IMR-90 (cell line): ENCODE data around the gene CFDP1. TPM values are rescaled to one million over a fixed set of nuclear protein-coding genes. Genes with fewer than 3 reads are reported as not detected.

Source experiments
- ATAC-seq: fragments of 200-7000 bp; cut with Tn5 transposase; 2 replicates; pipeline ENCODE4 v1.9.1; 2020; ENCODE audit warnings: low read depth, mild to moderate bottlenecking, moderate library complexity
- BruUV-seq: library from RNA; stranded (reverse); fragments of 400-500 nt; replicated peaks from 2 replicates; lab custom pipeline; 2021; lab: Mats Ljungman, UMichigan
- CTCF ChIA-PET: fragments of 300-600 bp; formaldehyde crosslinking; extraction: SDS; loops from one replicate; lab custom pipeline; 2021; ENCODE audit warnings: antibody characterized with exemption; lab: Yijun Ruan, JAX
- POLR2A ChIA-PET: fragments of 300-600 bp; sonication (Branson Sonifier 250); formaldehyde crosslinking; loops from one replicate; lab custom pipeline; 2022; ENCODE audit warnings: antibody characterized with exemption; ENCODE audit not compliant: unreplicated experiment; lab: Charles Lee
- DNase-seq: peaks from one replicate; pipeline ENCODE4 v3.0.0; 2013
- H2AFZ ChIP-seq: replicated peaks from 2 replicates; pipeline ENCODE3; 2013; ENCODE audit warnings: low read length, mild to moderate bottlenecking; ENCODE audit not compliant: poor library complexity
- H2AK5ac ChIP-seq: 2 replicates; pipeline ENCODE4 v1.6.1; 2013; ENCODE audit warnings: low read depth, low read length, inconsistent platforms
- H2AK9ac ChIP-seq: replicated peaks from 2 replicates; pipeline ENCODE3; 2013; ENCODE audit warnings: mild to moderate bottlenecking, low read depth, low read length, moderate library complexity; ENCODE audit not compliant: poor library complexity
- H2BK120ac ChIP-seq: 2 replicates; pipeline ENCODE4 v1.6.1; 2013; ENCODE audit warnings: low read depth, low read length, inconsistent platforms
- H2BK15ac ChIP-seq: 3 replicates; pipeline ENCODE4 v1.6.1; 2013; ENCODE audit warnings: low read depth, low read length, inconsistent platforms
- H2BK20ac ChIP-seq: 2 replicates; pipeline ENCODE4 v1.6.1; 2013; ENCODE audit warnings: low read depth, mild to moderate bottlenecking, inconsistent platforms, low read length, moderate library complexity
- H2BK5ac ChIP-seq: 2 replicates; pipeline ENCODE4 v1.6.1; 2013; ENCODE audit warnings: mild to moderate bottlenecking, low read depth, low read length, inconsistent platforms; ENCODE audit not compliant: poor library complexity, severe bottlenecking
- H3K14ac ChIP-seq: replicated peaks from 2 replicates; pipeline ENCODE4 v1.6.1; 2013; ENCODE audit warnings: low read depth, low read length, inconsistent platforms
- H3K18ac ChIP-seq: 2 replicates; pipeline ENCODE4 v1.6.1; 2013; ENCODE audit warnings: low read depth, low read length, control low read depth
- H3K23ac ChIP-seq: 2 replicates; pipeline ENCODE4 v1.6.1; 2013; ENCODE audit warnings: low read depth, low read length, inconsistent platforms
- H3K27ac ChIP-seq: 2 replicates; pipeline ENCODE4 v1.5.1; 2013; ENCODE audit warnings: mild to moderate bottlenecking, control low read depth, low read length; ENCODE audit not compliant: insufficient read depth
- H3K27me3 ChIP-seq: 2 replicates; pipeline ENCODE4 v1.6.1; 2013; ENCODE audit warnings: low read length; ENCODE audit not compliant: control insufficient read depth, insufficient read depth
- H3K36me3 ChIP-seq: 2 replicates; pipeline ENCODE4 v1.6.1; 2013; ENCODE audit warnings: low read length, mixed read lengths; ENCODE audit not compliant: control insufficient read depth, insufficient read depth
- H3K4ac ChIP-seq: 2 replicates; pipeline ENCODE4 v1.6.1; 2013; ENCODE audit warnings: low read depth, low read length, inconsistent platforms
- H3K4me1 ChIP-seq: 2 replicates; pipeline ENCODE4 v1.6.1; 2013; ENCODE audit warnings: low read length, mixed read lengths; ENCODE audit not compliant: control insufficient read depth, insufficient read depth
- H3K4me2 ChIP-seq: 2 replicates; pipeline ENCODE4 v1.6.1; 2013; ENCODE audit warnings: low read depth, mild to moderate bottlenecking, control low read depth, low read length, moderate library complexity
- H3K4me3 ChIP-seq: 2 replicates; pipeline ENCODE4 v1.5.1; 2013; ENCODE audit warnings: low read depth, mild to moderate bottlenecking, control low read depth, low read length, moderate library complexity; ENCODE audit not compliant: insufficient read depth
- H3K56ac ChIP-seq: 2 replicates; pipeline ENCODE4 v1.6.1; 2013; ENCODE audit warnings: low read length, inconsistent platforms; ENCODE audit not compliant: insufficient read depth; ENCODE audit errors: extremely low read depth
- H3K79me1 ChIP-seq, 2 experiments: 2 replicates each; pipeline ENCODE4 v1.6.1; 2013; ENCODE audit warnings: low read length in 2 of 2, inconsistent platforms in 1 of 2, low read depth in 1 of 2
- H3K9ac ChIP-seq: 2 replicates; pipeline ENCODE4 v1.6.1; 2013; ENCODE audit warnings: low read depth, low read length, control low read depth
- H3K9me1 ChIP-seq: 2 replicates; pipeline ENCODE4 v1.6.1; 2013; ENCODE audit warnings: low read length, inconsistent platforms; ENCODE audit not compliant: insufficient read depth
- H3K9me3 ChIP-seq: 2 replicates; pipeline ENCODE4 v1.6.1; 2013; ENCODE audit warnings: low read length; ENCODE audit not compliant: control insufficient read depth, insufficient read depth
- H4K20me1 ChIP-seq: 2 replicates; pipeline ENCODE4 v1.6.1; 2013; ENCODE audit warnings: low read length, inconsistent platforms; ENCODE audit not compliant: insufficient read depth
- H4K5ac ChIP-seq: 2 replicates; pipeline ENCODE4 v1.6.1; 2013; ENCODE audit warnings: mild to moderate bottlenecking, low read depth, low read length, control low read depth
- H4K8ac ChIP-seq, 2 experiments: 2 replicates each; pipeline ENCODE4 v1.6.1; 2013; ENCODE audit warnings: low read depth in 2 of 2, low read length in 2 of 2, control low read depth in 1 of 2, inconsistent platforms in 1 of 2
- H4K91ac ChIP-seq: 2 replicates; pipeline ENCODE4 v1.6.1; 2013; ENCODE audit warnings: low read depth, low read length, inconsistent platforms; ENCODE audit not compliant: insufficient read depth
- BHLHE40 ChIP-seq: fragments of 150-350 bp; IDR thresholded peaks from 2 replicates; pipeline ENCODE4 v1.6.1; 2016; ENCODE audit warnings: mild to moderate bottlenecking, low read depth, low read length
- CHD1 ChIP-seq: IDR thresholded peaks from 2 replicates; pipeline ENCODE4 v1.6.1; 2012; ENCODE audit warnings: low read depth, low read length, improper control_type of control experiment
- ELK1 ChIP-seq: fragments of 150-350 bp; IDR thresholded peaks from 2 replicates; pipeline ENCODE4 v1.6.1; 2016; ENCODE audit warnings: low read depth, mild to moderate bottlenecking, low read length, moderate library complexity, borderline replicate concordance
- FOS ChIP-seq: fragments of 150-350 bp; IDR thresholded peaks from 2 replicates; pipeline ENCODE4 v1.6.1; 2016; ENCODE audit warnings: low read depth, low read length
- MAZ ChIP-seq: IDR thresholded peaks from 2 replicates; pipeline ENCODE4 v1.6.1; 2012; ENCODE audit warnings: low read depth, mild to moderate bottlenecking, low read length, improper control_type of control experiment, moderate library complexity, borderline replicate concordance
- POLR2A ChIP-seq: IDR thresholded peaks from 2 replicates; pipeline ENCODE4 v1.6.1; 2012; ENCODE audit warnings: mild to moderate bottlenecking, low read depth, low read length
- RAD21 ChIP-seq: IDR thresholded peaks from 2 replicates; pipeline ENCODE4 v1.6.1; 2012; ENCODE audit warnings: low read length, improper control_type of control experiment
- RCOR1 ChIP-seq: IDR thresholded peaks from 2 replicates; pipeline ENCODE4 v1.6.1; 2012; ENCODE audit warnings: mild to moderate bottlenecking, low read length, improper control_type of control experiment; ENCODE audit not compliant: insufficient replicate concordance
- RFX5 ChIP-seq: IDR thresholded peaks from 2 replicates; pipeline ENCODE4 v1.8.0; 2012; ENCODE audit warnings: low read depth, mild to moderate bottlenecking, low read length, moderate library complexity
- SMC3 ChIP-seq: fragments of 150-350 bp; IDR thresholded peaks from 2 replicates; pipeline ENCODE4 v1.6.1; 2016; ENCODE audit warnings: low read depth, mild to moderate bottlenecking, antibody characterized with exemption, low read length, moderate library complexity
- WGBS, 2 experiments: methylation state at CpG; one replicate each; pipeline versions ENCODE4 v1.1.5 to v1.1.7; 2013; ENCODE audit warnings: missing lambda C conversion rate in 2 of 2; ENCODE audit not compliant: insufficient read length in 1 of 2; ENCODE audit errors: extremely low coverage in 2 of 2; 5-methylcytosine and 5-hydroxymethylcytosine counted together
- dilution Hi-C: fragments of 300-500 bp; cut with HindIII; formaldehyde crosslinking; loops from one replicate; pipeline ENCODE4 v1.14.3; 2018; ENCODE audit warnings: low sequenced_read_pairs; ENCODE audit not compliant: unreplicated experiment
- in situ Hi-C: fragments of 300-500 bp; cut with MboI; formaldehyde crosslinking; loops from 3 replicates; pipeline ENCODE4 v1.14.3; 2019; ENCODE audit warnings: low sequenced_read_pairs, inconsistent platforms, mixed read lengths
- intact Hi-C: fragments of 100-400 bp; cut with micrococcal nuclease; formaldehyde crosslinking; loops from 2 replicates; pipeline ENCODE4 v1.10.0; 2022
- polyA plus RNA-seq, 3 experiments: library from polyadenylated mRNA; depleted of rRNA; stranded (reverse); fragments of >200 nt; gene quantifications; 2 replicates each; pipeline ENCODE4 v1.2.3, GENCODE V29; 2012; ENCODE audit warnings: low replicate concordance in 1 of 3
- total RNA-seq: library from RNA; depleted of rRNA; stranded (reverse); fragments of >200 nt; gene quantifications from 2 replicates; pipeline ENCODE4 v1.2.3, GENCODE V29; 2012
- TF ChIP-seq, protein P1 (sequence below): conservative IDR thresholded peaks from 2 replicates; pipeline ENCODE4 v1.5.1; 2012; ENCODE audit warnings: mild to moderate bottlenecking, low read depth, low read length, improper control_type of control experiment

CFDP1 gene
- total and polyA plus RNA-seq, 2 of the 4 experiments (the other 2 are of a cell fraction), result 15.6 to 38.7 TPM

DNA sequence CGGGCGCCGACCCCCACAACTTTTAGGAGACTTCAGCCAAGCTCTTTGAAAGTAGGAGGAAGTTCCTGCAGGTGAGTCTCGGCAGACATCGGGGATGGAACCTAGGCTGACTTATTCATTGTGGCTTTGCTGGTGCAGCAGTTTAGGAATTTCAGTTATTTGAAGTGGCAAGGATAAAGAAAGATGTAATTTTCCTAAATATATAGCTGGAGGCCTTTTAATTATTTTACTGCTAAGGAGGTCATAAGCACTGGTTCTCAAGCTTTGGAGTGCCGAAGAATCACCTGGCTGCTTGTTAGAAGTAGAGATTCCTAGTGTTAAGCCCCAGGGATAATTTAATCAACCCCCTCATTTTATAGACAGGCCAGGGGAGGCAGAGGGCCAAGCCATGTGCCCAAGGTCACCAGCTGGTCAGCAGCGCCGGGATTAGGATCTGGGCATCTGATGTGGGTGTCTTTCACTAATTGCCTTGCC is 152.9 kb downstream of the CFDP1 start:
- Histone ChIP-seq H3K14ac (no peak overlapping the region), H3K4me1 (peaks cover 5% of the 10 kb centered on the region), H4K8ac (no peak overlapping the region), H3K4me2 (no peak overlapping the region), H3K9me1 (no peaks in the 10 kb centered on the region), H3K9ac (no peak overlapping the region), H2AFZ (no peak overlapping the region), H3K18ac (no peak overlapping the region), H3K27me3 (no peaks in the 10 kb centered on the region), H3K56ac (no peak overlapping the region), H3K4me3 (no peak overlapping the region), H2AK5ac (no peak overlapping the region), H2BK120ac (no peak overlapping the region), H2BK20ac (no peak overlapping the region), H2BK5ac (no peak overlapping the region), H4K20me1 (no peaks in the 10 kb centered on the region), H3K79me1 (no peaks in the 10 kb centered on the region; a peak in 1 of 4 replicates), H4K91ac (no peak overlapping the region), H3K9me3 (no peaks in the 10 kb centered on the region), H2BK15ac (no peak overlapping the region), H3K36me3 (no peaks in the 10 kb centered on the region), H4K5ac (no peak overlapping the region), H3K27ac (no peak overlapping the region), H3K23ac (no peak overlapping the region), H3K4ac (no peak overlapping the region), H2AK9ac (no peak overlapping the region)
- no CpG with 5 or more reads among the region's 8 CpGs for WGBS, 2 experiments
- intact Hi-C loops, result no loop called here
- ChIA-PET CTCF (no interaction called here), POLR2A (no interaction called here)
- no peak for DNase-seq
- TF ChIP-seq SMC3 (no peak), POLR2A (no peak), MAZ (no peak), FOS (no peak), RFX5 (no peak), RAD21 (no peak), CHD1 (no peak), RCOR1 (no peak), BHLHE40 (no peak), ELK1 (no peak)
- TF ChIP-seq, protein P1, sequence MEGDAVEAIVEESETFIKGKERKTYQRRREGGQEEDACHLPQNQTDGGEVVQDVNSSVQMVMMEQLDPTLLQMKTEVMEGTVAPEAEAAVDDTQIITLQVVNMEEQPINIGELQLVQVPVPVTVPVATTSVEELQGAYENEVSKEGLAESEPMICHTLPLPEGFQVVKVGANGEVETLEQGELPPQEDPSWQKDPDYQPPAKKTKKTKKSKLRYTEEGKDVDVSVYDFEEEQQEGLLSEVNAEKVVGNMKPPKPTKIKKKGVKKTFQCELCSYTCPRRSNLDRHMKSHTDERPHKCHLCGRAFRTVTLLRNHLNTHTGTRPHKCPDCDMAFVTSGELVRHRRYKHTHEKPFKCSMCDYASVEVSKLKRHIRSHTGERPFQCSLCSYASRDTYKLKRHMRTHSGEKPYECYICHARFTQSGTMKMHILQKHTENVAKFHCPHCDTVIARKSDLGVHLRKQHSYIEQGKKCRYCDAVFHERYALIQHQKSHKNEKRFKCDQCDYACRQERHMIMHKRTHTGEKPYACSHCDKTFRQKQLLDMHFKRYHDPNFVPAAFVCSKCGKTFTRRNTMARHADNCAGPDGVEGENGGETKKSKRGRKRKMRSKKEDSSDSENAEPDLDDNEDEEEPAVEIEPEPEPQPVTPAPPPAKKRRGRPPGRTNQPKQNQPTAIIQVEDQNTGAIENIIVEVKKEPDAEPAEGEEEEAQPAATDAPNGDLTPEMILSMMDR, result no peak
- ATAC-seq, result no peak
- dilution Hi-C loops, result no loop called here
- BruUV-seq, result no TSS peak
- in situ Hi-C loops, result no loop called here
